T-cell (primary cell): ENCODE results near the gene PLA2G1B. TPM values are rescaled to one million over a fixed set of nuclear protein-coding genes. Genes with fewer than 3 reads are reported as not detected.

ENCODE experiments used
- total RNA-seq, 35 experiments: library from RNA in 6 of 35; stranded (reverse) in 6 of 35; fragments of 120-200 nt in 1 of 35; gene quantifications; one replicate each; pipeline versions ENCODE4 v1.2.1 to v1.2.4 and lab custom pipeline; 2013 to 2026

PLA2G1B gene
- total RNA-seq, 5 donors from 2014 or later (not counting 1 experiment from before 2014, with no cell fraction given): 1.6 to 2.9 (median 1.8) TPM; not detected in 2

Other genes starting within 250 kb of the PLA2G1B start
- gene RAB35, start 211.0 kb downstream of the PLA2G1B start, total RNA-seq: 10 to 100 TPM; 34.0 to 76.5 (median 60.6) TPM
- 100 to 1,000 TPM; 139 to 171 (median 161) TPM for gene GCN1, start 133.1 kb downstream of the PLA2G1B start, total RNA-seq
- 1,000 to 10,000 TPM; 1,782 to 2,711 (median 2,416) TPM for gene RPLP0, start 126.7 kb downstream of the PLA2G1B start, total RNA-seq
- gene PXN, start 62.0 kb downstream of the PLA2G1B start, total RNA-seq: 100 to 1,000 TPM; 128 to 202 (median 137) TPM
- over 10,000 TPM; 10,465 to 16,097 (median 12,527) TPM for gene RNU4-2, start 35.9 kb downstream of the PLA2G1B start, total RNA-seq
- gene RNU4-1, start 34.5 kb downstream of the PLA2G1B start, total RNA-seq: 1,000 to 10,000 TPM; 1,482 to 2,823 (median 1,909) TPM
- 1 to 10 TPM in 4 of 5 donors, under 1 TPM in 1; 0.73 to 5.7 (median 4.1) TPM for gene SIRT4, start 25.5 kb downstream of the PLA2G1B start, total RNA-seq
- under 1 TPM in 1 of 5 donors, not detected in 4; 0.15 TPM for gene MSI1, start 41.4 kb upstream of the PLA2G1B start, total RNA-seq
- 100 to 1,000 TPM; 128 to 171 (median 163) TPM for gene COX6A1, start 110.3 kb upstream of the PLA2G1B start, total RNA-seq
- gene TRIAP1, start 118.6 kb upstream of the PLA2G1B start, total RNA-seq: 10 to 100 TPM; 15.9 to 24.0 (median 21.5) TPM
- gene GATC, start 118.7 kb upstream of the PLA2G1B start, total RNA-seq: 10 to 100 TPM; 15.9 to 47.2 (median 30.3) TPM
- gene SRSF9, start 142.0 kb upstream of the PLA2G1B start, total RNA-seq: 100 to 1,000 TPM; 134 to 149 (median 135) TPM
- 10 to 100 TPM; 47.2 to 90.1 (median 75.5) TPM for gene DYNLL1, start 168.3 kb upstream of the PLA2G1B start, total RNA-seq
- 10 to 100 TPM; 11.3 to 23.4 (median 21.5) TPM for gene COQ5, start 201.4 kb upstream of the PLA2G1B start, total RNA-seq
- gene RNF10, start 206.6 kb upstream of the PLA2G1B start, total RNA-seq: 100 to 1,000 TPM; 204 to 348 (median 222) TPM